HS-5 (cell line): ENCODE results near the gene CRACR2B.

Source experiments
- DNase-seq: peaks from one replicate; pipeline ENCODE4 v3.0.0-alpha.2; 2012; ENCODE audit warnings: low read depth

Gene CRACR2B

GRCh38 chr11:868802-869201, 41.1 kb downstream of the CRACR2B start:
- no peak for DNase-seq

GRCh38 chr11:869399-870126, 41.8 kb downstream of the CRACR2B start:
- DNase-seq = no peak

- no peak for DNase-seq
These were observed 42.4 kb downstream of the CRACR2B start for GRCh38 chr11:870127-870413.

- DNase-seq = no peak
These were observed 42.7 kb downstream of the CRACR2B start for GRCh38 chr11:870418-870817.

- DNase-seq = no peak
These were observed 43.8 kb downstream of the CRACR2B start for GRCh38 chr11:871472-871871.

GRCh38 chr11:872799-873198, 45.1 kb downstream of the CRACR2B start:
- DNase-seq = no peak

- no peak for DNase-seq
These were observed 46.0 kb downstream of the CRACR2B start for GRCh38 chr11:873706-874105.

GRCh38 chr11:875203-875602, 47.5 kb downstream of the CRACR2B start:
- DNase-seq = no peak

GRCh38 chr11:875769-876301, 48.1 kb downstream of the CRACR2B start:
- DNase-seq = no peak

- no peak for DNase-seq
These were observed 48.8 kb downstream of the CRACR2B start for GRCh38 chr11:876545-876944.

- DNase-seq = no peak
These were observed 49.8 kb downstream of the CRACR2B start for GRCh38 chr11:877565-877964.

- no peak for DNase-seq
These were observed 52.7 kb downstream of the CRACR2B start for GRCh38 chr11:880447-880846.
